WTC11 (cell line): ENCODE data around the gene EHMT1. TPM values are rescaled to one million over a fixed set of nuclear protein-coding genes. Genes with fewer than 3 reads are reported as not detected.

Experiments used
- ATAC-seq: fragments of 200-7000 bp; cut with Tn5 transposase; 2 replicates; pipeline ENCODE4 v1.10.0; 2021; ENCODE audit warnings: mild to moderate bottlenecking, moderate library complexity
- CTCF ChIA-PET: fragments of 300-600 bp; sonication (Branson Sonifier 250); formaldehyde crosslinking; loops from one replicate; lab custom pipeline; 2021; ENCODE audit warnings: antibody characterized with exemption; lab: Charles Lee
- POLR2A ChIA-PET: fragments of 350-600 bp; sonication (Branson Sonifier 250); formaldehyde crosslinking; loops from one replicate; lab custom pipeline; 2021; ENCODE audit warnings: antibody characterized with exemption; lab: Charles Lee
- DNase-seq: peaks from one replicate; pipeline ENCODE4 v3.0.0; 2021; ENCODE audit warnings: low spot score
- H3K27ac Mint-ChIP-seq: 2 replicates; pipeline ENCODE4 v1.8.0; 2021; ENCODE audit warnings: mixed read lengths
- H3K27me3 Mint-ChIP-seq: 2 replicates; pipeline ENCODE4 v1.8.0; 2021; ENCODE audit warnings: low read depth, mild to moderate bottlenecking, moderate library complexity, mixed read lengths
- H3K36me3 Mint-ChIP-seq: 2 replicates; pipeline ENCODE4 v1.8.0; 2021; ENCODE audit warnings: mixed read lengths
- H3K4me1 Mint-ChIP-seq: 2 replicates; pipeline ENCODE4 v1.8.0; 2022; ENCODE audit warnings: mixed read lengths
- H3K4me3 Mint-ChIP-seq: 2 replicates; pipeline ENCODE4 v1.8.0; 2021; ENCODE audit warnings: mild to moderate bottlenecking, moderate library complexity, mixed read lengths
- H3K9me3 Mint-ChIP-seq: 2 replicates; pipeline ENCODE4 v1.8.0; 2021; ENCODE audit warnings: mixed read lengths
- ETV6 ChIP-seq: sonication (generic); formaldehyde crosslinking; IDR thresholded peaks from 2 replicates; pipeline ENCODE4 v1.8.1; 2022; ENCODE audit warnings: mild to moderate bottlenecking, missing genetic modification reagents
- GABPB1 ChIP-seq: sonication (generic); formaldehyde crosslinking; IDR thresholded peaks from 2 replicates; pipeline ENCODE4 v1.8.1; 2023; ENCODE audit warnings: mild to moderate bottlenecking, missing genetic modification reagents
- MYBL2 ChIP-seq: sonication (generic); formaldehyde crosslinking; IDR thresholded peaks from 2 replicates; pipeline ENCODE4 v1.8.1; 2023; ENCODE audit warnings: mild to moderate bottlenecking, moderate library complexity, missing genetic modification reagents
- total RNA-seq: library from RNA; stranded (reverse); gene quantifications from 3 replicates; pipeline ENCODE4 v1.2.3, GENCODE V29; 2021
- TF ChIP-seq, protein P1 (sequence below): sonication (generic); formaldehyde crosslinking; IDR thresholded peaks from 2 replicates; pipeline ENCODE4 v1.8.1; 2023; ENCODE audit warnings: mild to moderate bottlenecking, missing genetic modification reagents, borderline replicate concordance
- TF ChIP-seq, protein P2 (sequence below): sonication (generic); formaldehyde crosslinking; IDR thresholded peaks from 2 replicates; pipeline ENCODE4 v1.8.0; 2023; ENCODE audit warnings: missing genetic modification reagents, mild to moderate bottlenecking, borderline replicate concordance
- TF ChIP-seq, protein P3 (sequence below): fragments of 250-450 bp; sonication (Bioruptor Pico); IDR thresholded peaks from 2 replicates; pipeline ENCODE4 v1.8.0; 2021; ENCODE audit warnings: mild to moderate bottlenecking
- TF ChIP-seq, protein P4 (sequence below): sonication (generic); formaldehyde crosslinking; IDR thresholded peaks from 2 replicates; pipeline ENCODE4 v1.8.0; 2022; ENCODE audit warnings: mild to moderate bottlenecking, missing genetic modification reagents
- TF ChIP-seq, protein P5 (sequence below): sonication (generic); formaldehyde crosslinking; conservative IDR thresholded peaks from 2 replicates; pipeline ENCODE4 v1.8.1; 2023; ENCODE audit warnings: mild to moderate bottlenecking, low read depth, missing genetic modification reagents, moderate library complexity
- TF ChIP-seq, protein P6 (sequence below): fragments of 250-450 bp; sonication (Bioruptor Pico); IDR thresholded peaks from 2 replicates; pipeline ENCODE4 v1.9.0; 2021; ENCODE audit warnings: mild to moderate bottlenecking

Gene EHMT1
- total RNA-seq, 1 experiment from 2014 or later, result 170 TPM

DNA sequence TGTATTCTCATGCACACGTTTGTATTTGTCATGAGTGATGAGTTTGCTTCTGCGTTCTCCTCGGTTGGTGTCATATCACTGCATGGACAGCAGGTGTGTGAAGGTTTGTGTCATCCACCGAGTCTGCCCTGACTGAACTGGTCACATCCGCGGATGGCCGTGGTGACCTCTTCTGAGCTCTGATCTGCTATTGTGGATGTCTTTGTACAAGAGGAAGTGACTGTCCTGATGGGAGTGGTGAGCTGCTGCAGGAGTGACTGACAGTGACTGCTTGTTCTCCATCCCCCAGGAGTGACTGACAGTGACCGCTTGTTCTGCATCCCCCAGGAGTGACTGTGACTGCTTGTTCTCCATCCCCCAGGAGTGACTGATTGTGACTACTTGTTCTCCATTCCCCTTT is 69.9 kb downstream of the EHMT1 start (continued):
- TF ChIP-seq, protein P1, sequence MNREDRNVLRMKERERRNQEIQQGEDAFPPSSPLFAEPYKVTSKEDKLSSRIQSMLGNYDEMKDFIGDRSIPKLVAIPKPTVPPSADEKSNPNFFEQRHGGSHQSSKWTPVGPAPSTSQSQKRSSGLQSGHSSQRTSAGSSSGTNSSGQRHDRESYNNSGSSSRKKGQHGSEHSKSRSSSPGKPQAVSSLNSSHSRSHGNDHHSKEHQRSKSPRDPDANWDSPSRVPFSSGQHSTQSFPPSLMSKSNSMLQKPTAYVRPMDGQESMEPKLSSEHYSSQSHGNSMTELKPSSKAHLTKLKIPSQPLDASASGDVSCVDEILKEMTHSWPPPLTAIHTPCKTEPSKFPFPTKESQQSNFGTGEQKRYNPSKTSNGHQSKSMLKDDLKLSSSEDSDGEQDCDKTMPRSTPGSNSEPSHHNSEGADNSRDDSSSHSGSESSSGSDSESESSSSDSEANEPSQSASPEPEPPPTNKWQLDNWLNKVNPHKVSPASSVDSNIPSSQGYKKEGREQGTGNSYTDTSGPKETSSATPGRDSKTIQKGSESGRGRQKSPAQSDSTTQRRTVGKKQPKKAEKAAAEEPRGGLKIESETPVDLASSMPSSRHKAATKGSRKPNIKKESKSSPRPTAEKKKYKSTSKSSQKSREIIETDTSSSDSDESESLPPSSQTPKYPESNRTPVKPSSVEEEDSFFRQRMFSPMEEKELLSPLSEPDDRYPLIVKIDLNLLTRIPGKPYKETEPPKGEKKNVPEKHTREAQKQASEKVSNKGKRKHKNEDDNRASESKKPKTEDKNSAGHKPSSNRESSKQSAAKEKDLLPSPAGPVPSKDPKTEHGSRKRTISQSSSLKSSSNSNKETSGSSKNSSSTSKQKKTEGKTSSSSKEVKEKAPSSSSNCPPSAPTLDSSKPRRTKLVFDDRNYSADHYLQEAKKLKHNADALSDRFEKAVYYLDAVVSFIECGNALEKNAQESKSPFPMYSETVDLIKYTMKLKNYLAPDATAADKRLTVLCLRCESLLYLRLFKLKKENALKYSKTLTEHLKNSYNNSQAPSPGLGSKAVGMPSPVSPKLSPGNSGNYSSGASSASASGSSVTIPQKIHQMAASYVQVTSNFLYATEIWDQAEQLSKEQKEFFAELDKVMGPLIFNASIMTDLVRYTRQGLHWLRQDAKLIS (CRISPR knock-in tag), result no peak
- TF ChIP-seq, protein P2, sequence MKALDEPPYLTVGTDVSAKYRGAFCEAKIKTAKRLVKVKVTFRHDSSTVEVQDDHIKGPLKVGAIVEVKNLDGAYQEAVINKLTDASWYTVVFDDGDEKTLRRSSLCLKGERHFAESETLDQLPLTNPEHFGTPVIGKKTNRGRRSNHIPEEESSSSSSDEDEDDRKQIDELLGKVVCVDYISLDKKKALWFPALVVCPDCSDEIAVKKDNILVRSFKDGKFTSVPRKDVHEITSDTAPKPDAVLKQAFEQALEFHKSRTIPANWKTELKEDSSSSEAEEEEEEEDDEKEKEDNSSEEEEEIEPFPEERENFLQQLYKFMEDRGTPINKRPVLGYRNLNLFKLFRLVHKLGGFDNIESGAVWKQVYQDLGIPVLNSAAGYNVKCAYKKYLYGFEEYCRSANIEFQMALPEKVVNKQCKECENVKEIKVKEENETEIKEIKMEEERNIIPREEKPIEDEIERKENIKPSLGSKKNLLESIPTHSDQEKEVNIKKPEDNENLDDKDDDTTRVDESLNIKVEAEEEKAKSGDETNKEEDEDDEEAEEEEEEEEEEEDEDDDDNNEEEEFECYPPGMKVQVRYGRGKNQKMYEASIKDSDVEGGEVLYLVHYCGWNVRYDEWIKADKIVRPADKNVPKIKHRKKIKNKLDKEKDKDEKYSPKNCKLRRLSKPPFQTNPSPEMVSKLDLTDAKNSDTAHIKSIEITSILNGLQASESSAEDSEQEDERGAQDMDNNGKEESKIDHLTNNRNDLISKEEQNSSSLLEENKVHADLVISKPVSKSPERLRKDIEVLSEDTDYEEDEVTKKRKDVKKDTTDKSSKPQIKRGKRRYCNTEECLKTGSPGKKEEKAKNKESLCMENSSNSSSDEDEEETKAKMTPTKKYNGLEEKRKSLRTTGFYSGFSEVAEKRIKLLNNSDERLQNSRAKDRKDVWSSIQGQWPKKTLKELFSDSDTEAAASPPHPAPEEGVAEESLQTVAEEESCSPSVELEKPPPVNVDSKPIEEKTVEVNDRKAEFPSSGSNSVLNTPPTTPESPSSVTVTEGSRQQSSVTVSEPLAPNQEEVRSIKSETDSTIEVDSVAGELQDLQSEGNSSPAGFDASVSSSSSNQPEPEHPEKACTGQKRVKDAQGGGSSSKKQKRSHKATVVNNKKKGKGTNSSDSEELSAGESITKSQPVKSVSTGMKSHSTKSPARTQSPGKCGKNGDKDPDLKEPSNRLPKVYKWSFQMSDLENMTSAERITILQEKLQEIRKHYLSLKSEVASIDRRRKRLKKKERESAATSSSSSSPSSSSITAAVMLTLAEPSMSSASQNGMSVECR (CRISPR knock-in tag), result no peak
- TF ChIP-seq, protein P3, sequence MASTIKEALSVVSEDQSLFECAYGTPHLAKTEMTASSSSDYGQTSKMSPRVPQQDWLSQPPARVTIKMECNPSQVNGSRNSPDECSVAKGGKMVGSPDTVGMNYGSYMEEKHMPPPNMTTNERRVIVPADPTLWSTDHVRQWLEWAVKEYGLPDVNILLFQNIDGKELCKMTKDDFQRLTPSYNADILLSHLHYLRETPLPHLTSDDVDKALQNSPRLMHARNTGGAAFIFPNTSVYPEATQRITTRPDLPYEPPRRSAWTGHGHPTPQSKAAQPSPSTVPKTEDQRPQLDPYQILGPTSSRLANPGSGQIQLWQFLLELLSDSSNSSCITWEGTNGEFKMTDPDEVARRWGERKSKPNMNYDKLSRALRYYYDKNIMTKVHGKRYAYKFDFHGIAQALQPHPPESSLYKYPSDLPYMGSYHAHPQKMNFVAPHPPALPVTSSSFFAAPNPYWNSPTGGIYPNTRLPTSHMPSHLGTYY (CRISPR knock-in tag), result no peak
- TF ChIP-seq MYBL2 (CRISPR knock-in tag) (no peak), ETV6 (CRISPR knock-in tag) (no peak)
- TF ChIP-seq, protein P4, sequence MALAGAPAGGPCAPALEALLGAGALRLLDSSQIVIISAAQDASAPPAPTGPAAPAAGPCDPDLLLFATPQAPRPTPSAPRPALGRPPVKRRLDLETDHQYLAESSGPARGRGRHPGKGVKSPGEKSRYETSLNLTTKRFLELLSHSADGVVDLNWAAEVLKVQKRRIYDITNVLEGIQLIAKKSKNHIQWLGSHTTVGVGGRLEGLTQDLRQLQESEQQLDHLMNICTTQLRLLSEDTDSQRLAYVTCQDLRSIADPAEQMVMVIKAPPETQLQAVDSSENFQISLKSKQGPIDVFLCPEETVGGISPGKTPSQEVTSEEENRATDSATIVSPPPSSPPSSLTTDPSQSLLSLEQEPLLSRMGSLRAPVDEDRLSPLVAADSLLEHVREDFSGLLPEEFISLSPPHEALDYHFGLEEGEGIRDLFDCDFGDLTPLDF (CRISPR knock-in tag), result no peak
- TF ChIP-seq, protein P5, sequence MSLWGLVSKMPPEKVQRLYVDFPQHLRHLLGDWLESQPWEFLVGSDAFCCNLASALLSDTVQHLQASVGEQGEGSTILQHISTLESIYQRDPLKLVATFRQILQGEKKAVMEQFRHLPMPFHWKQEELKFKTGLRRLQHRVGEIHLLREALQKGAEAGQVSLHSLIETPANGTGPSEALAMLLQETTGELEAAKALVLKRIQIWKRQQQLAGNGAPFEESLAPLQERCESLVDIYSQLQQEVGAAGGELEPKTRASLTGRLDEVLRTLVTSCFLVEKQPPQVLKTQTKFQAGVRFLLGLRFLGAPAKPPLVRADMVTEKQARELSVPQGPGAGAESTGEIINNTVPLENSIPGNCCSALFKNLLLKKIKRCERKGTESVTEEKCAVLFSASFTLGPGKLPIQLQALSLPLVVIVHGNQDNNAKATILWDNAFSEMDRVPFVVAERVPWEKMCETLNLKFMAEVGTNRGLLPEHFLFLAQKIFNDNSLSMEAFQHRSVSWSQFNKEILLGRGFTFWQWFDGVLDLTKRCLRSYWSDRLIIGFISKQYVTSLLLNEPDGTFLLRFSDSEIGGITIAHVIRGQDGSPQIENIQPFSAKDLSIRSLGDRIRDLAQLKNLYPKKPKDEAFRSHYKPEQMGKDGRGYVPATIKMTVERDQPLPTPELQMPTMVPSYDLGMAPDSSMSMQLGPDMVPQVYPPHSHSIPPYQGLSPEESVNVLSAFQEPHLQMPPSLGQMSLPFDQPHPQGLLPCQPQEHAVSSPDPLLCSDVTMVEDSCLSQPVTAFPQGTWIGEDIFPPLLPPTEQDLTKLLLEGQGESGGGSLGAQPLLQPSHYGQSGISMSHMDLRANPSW, result no peak

DNA sequence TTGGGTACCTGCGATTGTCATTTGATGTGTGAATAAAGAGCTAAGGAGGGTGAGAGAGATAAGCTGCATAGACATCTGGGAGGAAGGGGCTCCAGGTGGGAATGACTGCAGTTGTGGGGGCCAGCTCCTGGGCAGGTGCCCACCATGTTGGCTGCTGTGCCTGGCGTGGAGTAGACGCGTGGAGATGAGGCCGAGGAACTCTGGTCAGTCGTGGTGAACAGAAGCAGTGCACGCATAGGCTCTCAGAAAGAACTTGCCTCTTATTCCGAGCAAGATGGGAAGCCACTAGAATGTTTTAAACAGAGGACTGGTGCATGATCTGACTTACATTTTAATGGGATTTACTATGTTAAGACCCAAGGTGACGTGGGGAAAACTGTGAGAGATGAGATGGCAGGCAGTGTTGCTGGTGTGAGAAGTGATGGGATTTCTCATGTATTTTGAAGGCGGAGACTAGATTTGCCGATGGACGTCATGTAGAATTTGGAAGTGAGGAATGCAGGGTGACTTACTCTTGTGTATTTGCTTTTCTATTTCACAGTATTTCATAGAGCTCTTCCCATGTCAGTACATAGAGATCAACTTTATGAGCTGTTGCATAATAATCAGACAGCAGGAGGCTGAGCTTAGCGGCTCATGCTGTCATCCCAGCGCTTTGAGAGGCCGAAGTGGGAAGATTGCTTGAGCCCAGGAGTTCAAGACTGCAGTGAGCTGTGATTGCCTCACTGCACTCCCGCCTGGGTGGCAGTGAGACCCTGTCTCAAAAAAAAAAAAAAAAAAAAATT is 71.1 kb downstream of the EHMT1 start:
- POLR2A ChIA-PET, result no interaction called here
- no peak overlapping the region for H3K4me3 Mint-ChIP-seq

More for the DNA sequence above, 71.1 kb downstream of the EHMT1 start:
- DNase-seq (no peak), ATAC-seq (no peak)
- Mint-ChIP-seq H3K27ac (peak overlapping the region; percentile 55), H3K4me1 (peaks cover 71% of the 10 kb centered on the region), H3K27me3 (no peaks in the 10 kb centered on the region), H3K36me3 (peaks cover 10% of the 10 kb centered on the region; the same call in 1 of the 2 replicates), H3K9me3 (peaks cover 9% of the 10 kb centered on the region)
- TF ChIP-seq, protein P6, sequence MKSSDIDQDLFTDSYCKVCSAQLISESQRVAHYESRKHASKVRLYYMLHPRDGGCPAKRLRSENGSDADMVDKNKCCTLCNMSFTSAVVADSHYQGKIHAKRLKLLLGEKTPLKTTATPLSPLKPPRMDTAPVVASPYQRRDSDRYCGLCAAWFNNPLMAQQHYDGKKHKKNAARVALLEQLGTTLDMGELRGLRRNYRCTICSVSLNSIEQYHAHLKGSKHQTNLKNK (CRISPR knock-in tag), result no peak
- TF ChIP-seq GABPB1, result peak; percentile 53; the same call in 1 of the 2 replicates
- TF ChIP-seq, protein P4 (CRISPR knock-in tag), result no peak
- CTCF ChIA-PET, result interaction anchor here (1.4 to 2.4 kb wide), 3 partner anchors 9 to 82 kb away, joined by 3 to 13 read pairs (median 4); no protein-coding TSS in a partner anchor
